ENCODE results near the gene PNPLA1.

PNPLA1 gene

DNA sequence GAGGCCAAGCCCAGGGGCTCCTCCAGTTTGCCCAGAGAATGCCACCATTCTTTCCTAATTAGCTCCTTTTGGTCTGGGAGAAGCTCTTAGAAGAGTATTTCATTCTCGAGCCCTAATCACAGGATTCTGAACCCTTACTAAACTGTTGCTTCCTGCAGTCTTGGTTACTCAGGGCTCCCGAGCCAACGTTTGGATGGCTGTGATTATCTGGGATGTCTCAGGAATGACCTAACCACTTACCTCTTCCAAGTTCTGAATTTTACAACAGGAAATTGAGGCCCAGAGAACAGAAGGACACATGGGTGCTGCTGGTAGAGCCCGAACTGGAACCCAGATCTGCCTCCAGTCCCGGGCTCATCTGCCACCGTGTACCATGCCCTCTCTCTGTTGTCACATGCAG lies 22.2 kb upstream of the PNPLA1 start:
- no peak for DNase-seq

DNA sequence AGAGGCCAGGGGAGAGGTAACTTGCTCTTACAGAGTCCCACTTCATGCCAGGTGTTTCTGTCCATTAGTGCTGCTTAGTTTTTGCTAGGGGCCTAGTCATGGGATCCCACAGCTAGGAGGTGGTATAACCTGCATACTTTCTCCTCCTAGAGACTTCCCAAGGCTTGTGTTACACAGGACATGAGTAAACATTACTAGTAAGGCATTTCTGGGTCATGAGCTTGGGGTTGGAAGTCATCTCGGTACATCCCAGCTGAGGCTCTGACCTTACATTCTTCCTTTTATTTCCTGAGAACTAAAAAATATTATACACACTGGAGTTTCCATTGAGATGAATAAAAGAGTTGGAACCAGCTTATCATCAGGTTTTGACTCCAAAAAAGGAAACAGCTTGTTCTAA lies 20.9 kb upstream of the PNPLA1 start:
- no peak for DNase-seq

GRCh38 chr6:36249536-36249935 lies 20.3 kb upstream of the PNPLA1 start:
- DNase-seq, result no peak

DNA sequence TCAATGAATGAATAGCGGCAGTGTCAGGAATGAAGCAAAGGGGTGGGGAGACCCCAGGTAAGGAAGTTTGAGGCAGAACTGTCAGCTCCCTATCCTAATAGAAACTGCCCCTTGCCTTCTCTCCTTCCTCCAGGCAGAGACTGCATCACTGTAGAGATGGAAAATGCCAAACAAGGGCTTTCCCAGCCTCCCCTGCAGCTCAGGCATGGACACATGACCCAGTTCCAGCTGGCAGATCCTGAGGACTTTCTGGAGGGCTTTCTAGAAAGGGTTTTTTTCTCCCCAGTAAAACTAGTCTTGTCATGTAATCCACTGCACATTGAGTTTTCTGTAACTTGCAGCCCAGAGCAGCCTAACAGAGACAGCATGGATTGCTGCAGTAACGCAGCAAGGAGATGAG lies 17.9 kb upstream of the PNPLA1 start:
- no peak for DNase-seq

GRCh38 chr6:36263390-36264000 lies 6.4 kb upstream of the PNPLA1 start:
- DNase-seq, result no peak

- DNase-seq, result no peak
These were observed 4.1 kb upstream of the PNPLA1 start for GRCh38 chr6:36265744-36266143.

DNA sequence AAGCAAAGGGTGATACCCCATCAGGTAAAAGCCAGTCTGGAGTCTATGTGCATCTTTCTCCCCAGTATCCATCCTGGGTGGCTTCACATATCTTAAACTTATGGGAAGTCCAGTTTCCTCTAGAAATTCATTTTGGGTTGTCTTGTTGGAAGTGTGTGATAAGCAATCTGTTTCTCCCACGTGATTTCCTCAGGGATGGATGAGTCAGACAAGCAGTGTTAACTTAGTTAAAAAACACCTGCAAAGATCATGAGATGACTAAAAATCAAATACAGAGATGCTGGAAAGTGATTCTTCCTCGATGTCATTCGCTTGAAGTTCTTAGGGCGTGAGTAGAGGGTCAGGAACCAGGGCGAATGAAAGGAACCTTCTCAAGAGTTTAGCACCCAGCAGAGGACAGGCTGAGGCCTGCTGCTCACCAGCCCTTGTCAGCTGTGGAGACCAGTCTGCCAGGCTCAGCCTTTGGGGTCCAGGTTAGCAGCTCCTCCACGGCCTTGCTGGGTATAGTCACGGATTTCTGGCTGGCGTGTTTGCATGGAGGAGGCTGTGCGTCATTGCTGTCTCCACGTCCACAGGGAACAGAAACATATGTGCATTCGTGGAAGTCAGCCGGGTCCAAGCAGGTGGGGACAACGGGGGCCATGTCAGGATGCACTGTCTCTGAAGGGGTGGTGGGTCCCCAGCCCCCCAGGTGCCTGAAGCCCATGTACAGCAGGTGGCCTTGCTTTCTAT lies 2.8 kb upstream of the PNPLA1 start:
- no peak for DNase-seq

GRCh38 chr6:36267731-36268477 lies 2.0 kb upstream of the PNPLA1 start:
- no peak for DNase-seq

DNA sequence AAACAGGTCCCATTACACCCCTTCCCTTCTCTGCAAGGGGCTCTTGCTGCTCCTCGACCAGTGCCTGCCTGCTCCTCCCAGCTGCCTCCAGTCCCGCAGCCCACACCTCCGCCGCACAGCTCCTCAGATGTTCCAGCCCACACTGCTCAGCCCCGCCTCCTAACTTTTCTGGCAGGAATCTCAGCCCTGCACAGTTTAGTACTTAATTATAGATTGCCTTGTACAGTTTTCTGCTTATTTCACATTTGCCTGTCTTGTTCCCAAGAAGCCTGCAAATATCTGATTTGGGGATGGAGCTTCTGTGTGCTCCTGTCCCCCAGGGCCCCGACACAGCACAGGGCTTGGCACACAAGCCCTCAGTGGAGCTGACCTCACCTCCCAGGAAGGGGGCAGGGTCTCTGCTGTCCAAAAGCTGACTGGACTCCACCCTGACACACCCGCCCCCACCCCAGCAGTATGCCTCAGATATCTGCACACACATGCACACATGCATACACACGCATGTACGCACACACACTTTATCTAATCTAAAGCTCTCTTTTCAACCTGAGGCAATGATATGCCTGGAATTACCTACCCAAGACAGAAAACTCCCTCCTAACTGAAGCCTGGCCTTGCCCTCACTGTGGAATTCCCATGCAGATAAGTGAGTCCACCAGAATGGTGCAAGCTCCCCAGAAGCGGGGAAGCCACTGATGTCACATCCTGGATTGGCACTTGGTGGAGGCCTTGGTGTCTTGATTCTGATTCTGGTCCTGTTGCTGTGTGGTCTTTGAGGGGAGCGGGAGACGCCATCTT lies 1.2 kb upstream of the PNPLA1 start:
- DNase-seq, result no peak

DNA sequence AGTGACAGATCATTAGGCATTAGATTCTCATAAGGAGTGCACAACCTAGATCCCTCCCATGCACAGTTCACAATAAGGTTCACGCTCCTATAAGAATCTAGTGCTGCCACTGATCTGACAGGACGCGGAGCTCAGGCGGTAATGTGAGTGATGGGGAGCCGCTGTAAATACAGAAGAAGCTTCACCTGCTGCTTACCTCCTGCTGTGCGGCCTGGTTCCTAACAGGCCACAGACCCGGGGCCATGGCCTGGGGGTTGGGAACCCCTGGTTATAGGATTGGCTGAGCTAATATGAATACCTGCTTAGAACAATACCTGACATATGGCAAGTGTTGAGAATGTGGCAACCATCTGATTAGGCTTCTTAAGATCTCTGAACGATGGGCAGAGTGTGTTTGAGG lies 2.4 kb downstream of the PNPLA1 start:
- DNase-seq, result no peak

DNA sequence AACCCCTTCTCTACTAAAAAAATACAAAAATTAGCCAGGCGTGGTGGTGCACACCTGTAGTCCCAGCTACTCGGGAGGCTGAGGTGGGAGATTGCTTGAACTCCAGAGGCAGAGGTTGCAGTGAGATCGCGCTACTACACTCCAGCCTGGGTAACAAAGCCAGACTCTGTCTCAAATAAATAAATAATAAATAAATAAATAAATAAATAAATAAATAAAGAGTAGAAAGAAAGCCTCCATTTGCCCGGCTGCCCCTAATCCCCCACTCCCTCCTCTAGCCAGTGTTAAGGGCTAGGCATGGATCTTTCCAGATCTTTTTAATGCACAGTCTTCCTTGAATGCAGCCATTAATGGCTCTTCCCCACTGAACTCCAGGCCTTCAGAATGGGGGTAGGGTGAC lies 3.2 kb downstream of the PNPLA1 start:
- DNase-seq, result no peak

- no peak for DNase-seq
These were observed 4.1 kb downstream of the PNPLA1 start for GRCh38 chr6:36273802-36274514.

DNA sequence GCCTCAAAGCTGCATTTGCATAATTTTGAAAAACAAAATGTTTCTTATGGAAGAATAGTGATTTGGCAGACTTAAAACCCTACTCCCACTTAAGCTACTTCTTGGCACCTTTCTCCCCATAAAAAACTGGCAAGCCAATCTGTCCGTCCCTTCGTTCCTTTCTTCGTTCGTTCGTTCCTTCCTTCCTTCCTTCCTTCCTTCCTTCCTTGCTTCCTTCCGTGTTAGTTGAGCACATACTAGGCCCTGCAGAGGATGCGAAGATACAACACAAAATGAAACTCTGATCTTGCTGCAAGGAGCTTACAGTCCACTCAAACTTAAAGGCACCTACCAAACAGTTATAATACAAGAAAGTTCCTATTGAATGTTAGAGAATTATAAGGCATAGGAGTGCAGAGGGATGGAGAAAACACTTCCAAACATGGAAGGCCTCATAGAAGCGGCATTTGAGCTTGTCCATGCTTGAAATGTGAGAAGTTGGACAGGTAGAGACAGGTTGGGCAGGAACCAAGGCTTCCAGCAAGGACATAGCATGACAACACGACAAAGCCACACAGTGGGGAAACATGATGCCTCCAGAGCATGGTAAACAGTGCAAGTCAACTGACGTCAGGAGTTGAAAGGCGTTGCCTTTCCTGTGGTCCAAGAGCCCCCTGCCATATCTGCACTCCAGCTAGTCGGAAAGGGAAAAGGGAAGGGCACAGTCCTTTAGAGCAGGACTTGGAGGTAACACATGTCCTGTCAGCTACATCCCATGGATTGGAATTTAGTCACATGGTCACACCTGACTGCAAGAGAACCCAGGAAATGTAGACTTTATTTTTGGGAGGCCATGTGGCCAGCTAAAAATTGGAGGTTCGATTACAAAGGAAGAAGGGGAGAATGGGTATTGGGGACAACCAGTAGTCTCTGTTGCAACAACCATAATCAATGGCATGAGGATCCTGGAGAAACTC lies 7.0 kb downstream of the PNPLA1 start:
- no peak for DNase-seq

GRCh38 chr6:36277946-36278470 lies 8.1 kb downstream of the PNPLA1 start:
- DNase-seq, result no peak

DNA sequence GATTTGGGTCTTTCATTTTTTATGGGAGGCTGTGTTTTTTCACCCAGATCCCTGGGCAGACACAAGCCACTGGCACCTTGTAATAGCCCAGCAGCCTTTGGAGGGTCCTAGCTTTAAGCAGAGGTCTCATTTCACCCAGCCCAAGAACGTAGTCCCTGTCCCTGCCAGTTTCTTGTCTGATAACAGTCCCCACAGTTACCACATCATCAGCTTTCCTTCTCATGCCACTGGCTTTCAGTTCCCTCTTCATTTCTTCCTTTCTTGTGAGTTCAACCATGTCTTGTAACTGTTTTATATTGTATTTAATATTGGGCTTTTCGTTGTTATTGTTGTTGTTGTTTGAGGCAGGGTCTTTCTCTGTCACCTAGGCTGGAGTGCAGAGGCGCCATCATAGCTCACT lies 10.6 kb downstream of the PNPLA1 start:
- no peak for DNase-seq

DNA sequence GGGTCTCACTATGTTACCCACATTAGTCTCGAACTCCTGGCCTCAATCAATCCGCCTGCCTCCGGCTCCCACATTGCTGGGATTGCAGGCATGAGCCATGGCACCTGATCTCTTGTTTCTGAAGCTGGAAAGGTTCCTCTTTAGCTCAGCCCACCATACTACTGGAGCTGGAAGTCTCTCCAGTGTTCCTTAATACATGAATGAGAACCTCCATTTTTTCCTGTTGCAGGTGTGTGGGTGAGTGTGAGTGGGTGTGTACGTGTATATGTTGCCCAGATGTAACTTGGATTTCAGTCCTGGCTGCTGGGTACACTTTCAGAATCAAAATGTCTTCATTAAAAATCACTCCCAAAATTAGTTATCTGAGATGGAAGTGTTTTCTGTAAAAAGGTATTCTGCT lies 11.1 kb downstream of the PNPLA1 start:
- DNase-seq, result no peak

GRCh38 chr6:36283608-36284007 lies 13.7 kb downstream of the PNPLA1 start:
- DNase-seq, result no peak

- no peak for DNase-seq
These were observed 14.5 kb downstream of the PNPLA1 start for GRCh38 chr6:36284359-36284758.

DNA sequence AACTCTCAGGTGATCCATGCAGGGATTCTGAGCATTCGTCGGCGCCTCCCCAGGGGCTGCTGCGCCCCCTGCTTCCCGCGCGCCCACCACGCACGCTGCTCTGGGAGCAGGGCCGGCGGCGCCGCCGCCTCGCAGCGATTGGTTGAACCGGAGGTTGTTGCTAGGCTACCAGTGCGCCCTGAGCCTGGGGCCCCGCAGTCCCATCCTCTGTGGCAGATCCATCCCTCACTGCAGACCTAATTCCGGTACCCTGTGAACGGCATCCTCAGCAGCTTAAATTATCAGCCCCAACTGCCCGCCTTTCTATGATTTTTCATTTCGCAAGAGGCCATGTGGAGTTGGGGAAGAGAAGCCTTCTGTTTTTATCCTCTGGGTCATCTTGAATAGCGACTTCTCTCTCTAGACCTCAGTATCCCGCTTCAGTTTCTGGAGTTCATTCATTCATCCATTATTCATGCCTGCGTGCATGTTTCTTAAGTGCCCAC lies 15.4 kb downstream of the PNPLA1 start:
- no peak for DNase-seq

DNA sequence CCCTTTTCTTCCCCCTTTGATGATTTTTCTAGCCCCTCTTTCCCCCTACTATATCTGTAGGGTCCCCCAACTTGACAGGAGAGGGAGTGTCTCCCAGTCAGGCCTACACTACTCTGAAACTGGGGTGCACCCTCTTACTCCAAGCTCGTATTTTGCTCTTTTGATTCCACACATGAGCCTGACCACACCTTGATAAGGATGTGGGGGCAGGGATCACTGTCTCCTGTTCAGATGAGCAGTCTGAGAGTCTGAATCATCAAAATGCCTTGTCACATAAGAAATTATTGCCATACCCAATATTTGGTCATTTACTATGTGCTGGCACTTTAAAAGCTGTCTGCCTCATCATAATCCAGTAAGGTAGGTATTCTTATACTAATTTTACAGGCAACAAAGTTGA lies 15.9 kb downstream of the PNPLA1 start:
- DNase-seq, result no peak

GRCh38 chr6:36286858-36287257 lies 17.0 kb downstream of the PNPLA1 start:
- DNase-seq, result no peak

All from 8988T (cell line).